H9 (cell line): ENCODE data around the gene LARP4B. TPM values are rescaled to one million over a fixed set of nuclear protein-coding genes. Genes with fewer than 3 reads are reported as not detected.

Experiments
- DNase-seq: peaks from one replicate; pipeline ENCODE4 v3.0.0-alpha.2; 2017
- H2AFZ ChIP-seq: one replicate; pipeline ENCODE4 v1.6.1; 2013; ENCODE audit warnings: mild to moderate bottlenecking, low read length, control low read depth, moderate library complexity
- H2AK5ac ChIP-seq: 2 replicates; pipeline ENCODE4 v1.6.1; 2013; ENCODE audit warnings: low read length, control low read depth, mixed read lengths; ENCODE audit not compliant: insufficient read length
- H2BK120ac ChIP-seq: one replicate; pipeline ENCODE4 v1.6.1; 2013; ENCODE audit warnings: low read depth, mild to moderate bottlenecking, low read length, control low read depth, inconsistent platforms; ENCODE audit not compliant: poor library complexity, severe bottlenecking
- H2BK12ac ChIP-seq: 2 replicates; pipeline ENCODE4 v1.6.1; 2013; ENCODE audit warnings: low read length, control low read depth, mixed read lengths, low read depth; ENCODE audit not compliant: insufficient read length
- H2BK15ac ChIP-seq: 2 replicates; pipeline ENCODE4 v1.6.1; 2013; ENCODE audit warnings: low read depth, low read length, control low read depth
- H2BK20ac ChIP-seq: one replicate; pipeline ENCODE4 v1.6.1; 2013; ENCODE audit warnings: low read depth, mild to moderate bottlenecking, low read length, control low read depth, inconsistent platforms; ENCODE audit not compliant: poor library complexity, severe bottlenecking
- H2BK5ac ChIP-seq: 2 replicates; pipeline ENCODE4 v1.6.1; 2013; ENCODE audit warnings: low read length, control low read depth, mixed read lengths; ENCODE audit not compliant: insufficient read length
- H3K14ac ChIP-seq: 2 replicates; pipeline ENCODE4 v1.6.1; 2013; ENCODE audit warnings: low read length, control low read depth; ENCODE audit not compliant: insufficient read depth
- H3K18ac ChIP-seq: 2 replicates; pipeline ENCODE4 v1.6.1; 2013; ENCODE audit warnings: low read depth, mild to moderate bottlenecking, mixed read lengths, low read length, control low read depth; ENCODE audit not compliant: insufficient read length
- H3K23ac ChIP-seq: 2 replicates; pipeline ENCODE4 v1.6.1; 2013; ENCODE audit warnings: low read length, control low read depth, mixed read lengths, low read depth; ENCODE audit not compliant: insufficient read length
- H3K23me2 ChIP-seq: 2 replicates; pipeline ENCODE4 v1.6.1; 2013; ENCODE audit warnings: low read depth, mild to moderate bottlenecking, mixed read lengths, low read length, control low read depth; ENCODE audit not compliant: insufficient read length, poor library complexity, severe bottlenecking
- H3K27ac ChIP-seq: 2 replicates; pipeline ENCODE4 v1.5.1; 2013; ENCODE audit warnings: low read length, control low read depth, mixed read lengths, low read depth; ENCODE audit not compliant: insufficient read length
- H3K27me3 ChIP-seq: 2 replicates; pipeline ENCODE4 v1.6.1; 2013; ENCODE audit warnings: low read length, control low read depth, inconsistent platforms; ENCODE audit not compliant: insufficient read depth
- H3K4ac ChIP-seq: 2 replicates; pipeline ENCODE4 v1.6.1; 2013; ENCODE audit warnings: low read depth, mild to moderate bottlenecking, control low read depth, inconsistent platforms, low read length, moderate library complexity
- H3K4me1 ChIP-seq: 2 replicates; pipeline ENCODE4 v1.6.1; 2013; ENCODE audit warnings: low read length, control low read depth, inconsistent platforms; ENCODE audit not compliant: insufficient read depth
- H3K4me2 ChIP-seq: 2 replicates; pipeline ENCODE4 v1.6.1; 2013; ENCODE audit warnings: low read length, control low read depth, mixed read lengths; ENCODE audit not compliant: insufficient read length, insufficient read depth
- H3K56ac ChIP-seq: 2 replicates; pipeline ENCODE4 v1.6.1; 2013; ENCODE audit warnings: low read depth, mild to moderate bottlenecking, mixed read lengths, low read length, control low read depth; ENCODE audit not compliant: insufficient read length
- H3K79me1 ChIP-seq: 2 replicates; pipeline ENCODE4 v1.6.1; 2013; ENCODE audit warnings: low read depth, mild to moderate bottlenecking, moderate library complexity, low read length, control low read depth, inconsistent platforms; ENCODE audit not compliant: insufficient read depth, poor library complexity, severe bottlenecking
- H3K79me2 ChIP-seq: 2 replicates; pipeline ENCODE4 v1.6.1; 2013; ENCODE audit warnings: low read length, control low read depth, inconsistent platforms; ENCODE audit not compliant: insufficient read depth
- H3K9ac ChIP-seq: 2 replicates; pipeline ENCODE4 v1.6.1; 2013; ENCODE audit warnings: low read length, control low read depth, mixed read lengths; ENCODE audit not compliant: insufficient read length; ENCODE audit errors: extremely low read depth
- H3K9me3 ChIP-seq: one replicate; pipeline ENCODE4 v1.6.1; 2013; ENCODE audit warnings: low read depth, low read length, inconsistent platforms; ENCODE audit not compliant: control insufficient read depth
- H3T11ph ChIP-seq: one replicate; pipeline ENCODE4 v1.6.1; 2013; ENCODE audit warnings: mild to moderate bottlenecking, low read length, control low read depth, inconsistent platforms
- H4K20me1 ChIP-seq: one replicate; pipeline ENCODE4 v1.6.1; 2013; ENCODE audit not compliant: control insufficient read depth, insufficient read length, insufficient read depth
- H4K5ac ChIP-seq: 2 replicates; pipeline ENCODE4 v1.6.1; 2013; ENCODE audit warnings: low read depth, mild to moderate bottlenecking, mixed read lengths, low read length, control low read depth; ENCODE audit not compliant: insufficient read length
- H4K8ac ChIP-seq: replicated peaks from 2 replicates; pipeline ENCODE4 v1.6.1; 2013; ENCODE audit warnings: low read length, control low read depth, mixed read lengths, low read depth; ENCODE audit not compliant: insufficient read length
- H4K91ac ChIP-seq: 2 replicates; pipeline ENCODE4 v1.6.1; 2013; ENCODE audit warnings: low read depth, mild to moderate bottlenecking, moderate library complexity, mixed read lengths, low read length, control low read depth; ENCODE audit not compliant: insufficient read length
- H3K27ac Mint-ChIP-seq, 3 experiments: 2 replicates in 2 of 3; 3 replicates in 1 of 3; pipeline ENCODE4 v1.8.0; 2020 to 2021; ENCODE audit warnings: mixed read lengths in 3 of 3, mild to moderate bottlenecking in 1 of 3, moderate library complexity in 1 of 3
- H3K27me3 Mint-ChIP-seq: 2 replicates; pipeline ENCODE4 v1.8.0; 2021; ENCODE audit warnings: low read depth, mild to moderate bottlenecking, moderate library complexity, mixed read lengths
- H3K36me3 Mint-ChIP-seq, 3 experiments: 2 replicates in 2 of 3; 3 replicates in 1 of 3; pipeline ENCODE4 v1.8.0; 2020 to 2021; ENCODE audit warnings: low read depth in 3 of 3, mixed read lengths in 3 of 3; ENCODE audit not compliant: insufficient read depth in 1 of 3
- H3K4me1 Mint-ChIP-seq, 2 experiments: 2 replicates each; pipeline ENCODE4 v1.8.0; 2020; ENCODE audit warnings: mixed read lengths in 2 of 2
- H3K4me3 Mint-ChIP-seq, 2 experiments: 2 replicates in 1 of 2; 3 replicates in 1 of 2; pipeline ENCODE4 v1.8.0; 2020 to 2021; ENCODE audit warnings: mild to moderate bottlenecking in 2 of 2, mixed read lengths in 2 of 2, moderate library complexity in 1 of 2
- H3K9me3 Mint-ChIP-seq, 2 experiments: 2 replicates in 1 of 2; 3 replicates in 1 of 2; pipeline ENCODE4 v1.8.0; 2020; ENCODE audit warnings: mild to moderate bottlenecking in 2 of 2, mixed read lengths in 2 of 2, moderate library complexity in 1 of 2
- CTCF ChIP-seq: fragments of 200-600 bp; sonication (generic); conservative IDR thresholded peaks from 3 replicates; pipeline ENCODE4 v1.8.0; 2021; ENCODE audit warnings: antibody characterized with exemption, mild to moderate bottlenecking
- WGBS: extraction: QIAGEN DNeasy Blood & Tissue Kit; methylation state at CpG from one replicate; pipeline ENCODE4 v1.1.7; 2013; ENCODE audit warnings: missing lambda C conversion rate, low lambda C conversion rate, mixed read lengths; ENCODE audit not compliant: insufficient read length; ENCODE audit errors: extremely low coverage; 5-methylcytosine and 5-hydroxymethylcytosine counted together
- total RNA-seq: library from RNA; stranded (reverse); gene quantifications from 2 replicates; pipeline ENCODE4 v1.2.1, GENCODE V29; 2021

LARP4B gene
- total RNA-seq, 1 experiment from 2014 or later = 88.9 TPM

GRCh38 chr10:845526-845925 is 86.0 kb downstream of the LARP4B start:
- Histone ChIP-seq H3K23ac (no peak overlapping the region), H3K4me1 (no peaks in the 10 kb centered on the region), H3K9me3 (no peaks in the 10 kb centered on the region), H4K5ac (no peak overlapping the region), H4K20me1 (no peaks in the 10 kb centered on the region), H3K23me2 (no peaks in the 10 kb centered on the region), H3K27ac (no peak overlapping the region), H3K27me3 (no peaks in the 10 kb centered on the region), H4K8ac (no peak overlapping the region), H3T11ph (no peak overlapping the region), H3K56ac (no peak overlapping the region), H3K14ac (no peak overlapping the region), H2BK15ac (no peak overlapping the region), H2BK5ac (no peak overlapping the region), H2BK120ac (no peak overlapping the region), H2BK20ac (no peak overlapping the region), H3K79me1 (peaks cover 3% of the 10 kb centered on the region), H3K4ac (no peak overlapping the region), H2AK5ac (no peak overlapping the region), H3K4me2 (no peak overlapping the region), H3K18ac (no peak overlapping the region), H3K79me2 (peaks cover 7% of the 10 kb centered on the region; the same call in 1 of the 2 replicates), H3K9ac (no peak overlapping the region), H2BK12ac (no peak overlapping the region), H2AFZ (no peak overlapping the region), H4K91ac (no peak overlapping the region)
- Mint-ChIP-seq H3K4me3 (no peak overlapping the region), H3K27ac (peak overlapping the region in 1 of 3 experiments; percentile 52; a peak in 1 of 7 replicates), H3K36me3 (peaks cover 28 to 73% (median 42%) of the 10 kb centered on the region in 3 experiments; a peak in 6 of 7 replicates), H3K9me3 (peaks cover 7 to 9% of the 10 kb centered on the region in 2 experiments), H3K27me3 (no peaks in the 10 kb centered on the region), H3K4me1 (no peaks in the 10 kb centered on the region; a peak in 1 of 4 replicates)
- no peak for DNase-seq
- TF ChIP-seq CTCF = no peak
- no CpG with 5 or more reads among the region's 3 CpGs for WGBS
